GM19438 (cell line): ENCODE measurements around the gene CAPN12.
"Not testable (repeated sequence)": the region's sequence is repeated elsewhere in the genome, so short reads cannot be mapped to it uniquely, and the experiment has no call there.

Experiments
- ATAC-seq: cut with Tn5 transposase; IDR thresholded peaks from one replicate; pipeline ENCODE4 v1.9.1; 2021; ENCODE audit warnings: low read depth; ENCODE audit not compliant: unreplicated experiment

Gene CAPN12

GRCh38 chr19:38744298-38744681, at the start of gene CAPN12:
CAPN12 (minus strand) TSS chr19:38744474; CDS start chr19:38744165, 309 bp downstream.
- ATAC-seq = no peak

GRCh38 chr19:38793671-38794070, 49.4 kb upstream of the CAPN12 start:
- ATAC-seq = no peak

DNA sequence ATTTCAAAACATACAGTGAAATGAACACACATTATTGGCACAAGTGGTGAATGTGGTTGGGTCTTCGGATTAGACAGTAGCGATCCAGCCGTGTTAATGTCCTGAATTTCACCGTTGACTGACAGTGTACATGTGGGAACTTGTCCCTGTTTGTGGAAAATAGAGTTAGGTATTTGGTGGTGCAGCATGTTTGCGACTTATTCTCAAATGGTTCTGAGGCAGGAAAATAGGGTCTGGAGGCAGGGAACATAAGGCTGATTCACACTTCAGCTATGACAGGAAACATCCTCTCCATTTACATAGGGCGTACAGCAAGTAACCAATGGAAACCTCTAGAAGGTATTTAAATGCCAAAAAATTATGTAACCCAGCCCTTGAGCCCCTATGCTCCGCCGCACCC, 48.9 kb upstream of the CAPN12 start:
- no peak for ATAC-seq

GRCh38 chr19:38792250-38793111, 48.2 kb upstream of the CAPN12 start:
- peak; percentile 27 for ATAC-seq

DNA sequence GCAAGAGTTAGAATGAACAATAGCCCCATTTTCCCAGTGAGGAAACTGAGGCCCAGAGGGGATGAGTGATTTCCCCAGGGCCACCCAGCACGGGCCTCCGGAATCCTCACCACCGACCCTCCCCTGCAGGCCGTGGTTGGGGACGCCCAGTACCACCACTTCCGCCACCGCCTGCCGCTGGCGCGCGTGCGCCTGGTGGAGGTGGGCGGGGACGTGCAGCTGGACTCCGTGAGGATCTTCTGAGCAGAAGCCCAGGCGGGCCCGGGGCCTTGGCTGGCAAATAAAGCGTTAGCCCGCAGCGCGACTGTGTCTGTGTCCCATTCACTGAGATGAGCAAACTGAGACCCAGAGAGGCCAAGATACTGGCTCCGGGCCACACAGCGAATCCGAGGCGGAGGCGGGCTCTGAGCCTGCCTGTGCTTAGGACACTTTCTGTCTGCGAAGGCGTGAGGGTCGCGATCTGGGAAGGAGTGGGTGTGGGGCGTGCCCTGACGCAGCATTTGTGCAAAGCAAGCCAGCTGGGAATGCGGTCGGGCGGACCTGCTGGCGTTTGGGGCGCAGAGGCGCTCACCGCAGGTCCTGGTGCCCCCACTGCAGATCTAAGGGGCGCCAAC, 47.3 kb upstream of the CAPN12 start:
- ATAC-seq = peak; percentile 53

- not testable (repeated sequence) for ATAC-seq
Measured at GRCh38 chr19:38790507-38791403, 46.5 kb upstream of the CAPN12 start.

GRCh38 chr19:38788478-38789243, 44.4 kb upstream of the CAPN12 start, which contains the start of gene LGALS7B:
LGALS7B (plus strand) TSS chr19:38789200; CDS start chr19:38789227, 27 bp downstream.
- ATAC-seq = no peak

- ATAC-seq = no peak
Measured at GRCh38 chr19:38786572-38787265, 42.4 kb upstream of the CAPN12 start.

- ATAC-seq = not testable (repeated sequence)
Measured at GRCh38 chr19:38786061-38786460, 41.8 kb upstream of the CAPN12 start.

DNA sequence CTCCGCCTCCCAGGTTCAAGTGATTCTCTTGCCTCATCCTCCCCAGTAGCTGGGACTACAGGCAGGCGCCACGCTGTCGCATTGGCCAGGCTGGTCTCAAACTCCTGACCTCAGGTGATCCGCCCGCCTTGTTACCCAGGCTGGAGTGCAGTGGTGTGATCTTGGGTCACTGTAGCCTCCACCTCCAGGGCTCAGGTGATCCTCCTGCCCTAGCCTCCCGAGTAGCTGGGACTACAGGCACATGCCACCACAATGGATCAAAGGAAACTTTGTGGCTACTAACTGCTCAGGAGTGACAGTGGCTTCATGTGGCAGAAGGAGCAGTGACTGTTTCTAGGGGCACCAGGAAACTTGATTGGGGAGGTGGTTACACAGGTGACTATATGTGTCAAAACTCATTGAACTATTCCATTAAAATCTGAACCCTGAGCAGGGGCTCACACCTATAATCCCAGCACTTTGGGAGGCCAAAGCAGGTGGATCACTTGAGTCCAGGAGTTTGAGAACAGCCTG, 41.0 kb upstream of the CAPN12 start:
- ATAC-seq = no peak

GRCh38 chr19:38784224-38784623, 40.0 kb upstream of the CAPN12 start:
- no peak for ATAC-seq

- not testable (repeated sequence) for ATAC-seq
Measured at GRCh38 chr19:38782212-38782611, 37.9 kb upstream of the CAPN12 start.

DNA sequence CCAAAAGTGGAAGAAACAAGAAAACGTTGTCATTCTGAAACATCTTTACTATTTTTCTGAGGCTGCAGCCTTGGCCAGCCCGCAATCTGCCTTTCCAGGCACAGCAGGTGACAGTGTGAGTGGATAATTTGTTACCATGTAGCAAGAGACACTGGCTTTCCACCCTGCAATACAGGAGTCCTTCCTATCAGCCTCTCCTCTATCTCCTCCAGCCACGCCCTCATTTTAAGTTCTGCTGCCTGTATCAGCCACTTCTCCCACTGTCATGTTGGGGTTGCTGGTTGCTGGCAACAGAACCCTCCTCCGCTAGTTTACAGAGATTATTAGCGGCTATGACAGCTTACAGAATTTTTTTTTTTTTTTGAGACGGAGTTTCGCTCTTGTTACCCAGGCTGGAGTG, 36.8 kb upstream of the CAPN12 start:
- no peak for ATAC-seq

DNA sequence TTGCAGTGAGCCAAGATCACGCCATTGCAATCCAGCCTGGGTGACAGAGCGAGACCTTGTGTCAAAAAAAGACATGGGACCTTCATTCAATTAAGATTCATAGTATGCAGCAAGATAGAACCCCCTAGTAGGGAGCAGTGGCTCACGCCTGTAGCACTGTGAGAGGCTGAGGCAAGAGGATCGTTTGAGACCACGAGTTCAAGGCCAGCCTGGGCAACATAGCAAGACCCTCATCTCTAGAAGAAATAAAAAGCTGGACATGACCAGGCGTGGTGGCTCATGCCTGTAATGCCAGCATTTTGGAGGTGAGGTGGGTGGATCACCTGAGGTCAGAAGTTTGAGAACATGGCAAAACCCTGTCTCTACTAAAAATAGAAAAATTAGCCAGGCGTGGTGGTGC, 36.2 kb upstream of the CAPN12 start:
- ATAC-seq = no peak

GRCh38 chr19:38778733-38779132, 34.5 kb upstream of the CAPN12 start:
- ATAC-seq = no peak

DNA sequence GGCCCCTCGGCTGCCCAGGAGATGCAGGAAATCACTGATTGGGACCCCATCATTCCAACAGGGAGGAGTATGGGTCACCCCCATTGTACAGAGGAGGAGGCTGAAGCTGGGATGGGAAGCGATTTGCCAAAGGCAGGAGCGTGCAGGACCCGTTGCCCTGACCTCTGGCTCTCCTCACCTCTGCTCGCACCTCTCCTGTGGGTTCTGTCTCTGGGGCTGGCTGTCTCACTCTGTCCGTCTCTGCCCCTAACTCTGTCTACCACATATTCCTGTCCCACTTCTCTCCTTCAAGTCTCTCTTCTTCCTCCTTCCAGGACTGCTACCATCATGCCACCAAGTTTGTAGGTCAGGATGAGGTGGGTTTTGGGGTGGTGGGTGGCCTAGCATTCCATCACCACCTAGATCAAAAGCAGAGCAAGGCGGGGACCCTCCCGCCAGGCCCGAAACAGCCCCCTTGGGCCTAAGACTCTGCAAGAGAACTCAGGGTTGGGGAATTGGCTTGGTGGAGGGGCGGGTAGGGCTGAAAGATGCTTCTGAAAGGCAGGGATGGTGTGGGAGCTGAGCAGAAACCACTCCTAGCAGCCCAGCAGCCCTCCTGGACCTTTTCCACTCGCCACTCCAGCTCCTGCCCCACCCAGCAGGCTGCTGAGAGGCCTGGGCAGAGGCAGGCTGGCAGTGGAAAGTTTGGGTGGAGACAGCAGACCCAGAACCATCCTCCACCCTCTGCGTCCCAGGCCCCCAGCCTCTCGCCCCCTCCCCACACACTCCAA, 30.1 kb upstream of the CAPN12 start:
- no peak for ATAC-seq

GRCh38 chr19:38773469-38774177, 29.3 kb upstream of the CAPN12 start, which contains the start of gene LGALS7:
LGALS7 (minus strand) TSS chr19:38773517; CDS start chr19:38773492, 25 bp downstream.
- no peak for ATAC-seq

- ATAC-seq = not testable (repeated sequence)
Measured at GRCh38 chr19:38771569-38771968, 27.3 kb upstream of the CAPN12 start.
